ENCODE results near the gene CDH13. TPM values are rescaled to one million over a fixed set of nuclear protein-coding genes. Genes with fewer than 3 reads are reported as not detected.

CDH13 gene
- total and polyA plus RNA-seq, 2 donors (not counting 3 experiments of a cell fraction or from before 2014, with no cell fraction given), result 96.6 to 124 TPM

DNA sequence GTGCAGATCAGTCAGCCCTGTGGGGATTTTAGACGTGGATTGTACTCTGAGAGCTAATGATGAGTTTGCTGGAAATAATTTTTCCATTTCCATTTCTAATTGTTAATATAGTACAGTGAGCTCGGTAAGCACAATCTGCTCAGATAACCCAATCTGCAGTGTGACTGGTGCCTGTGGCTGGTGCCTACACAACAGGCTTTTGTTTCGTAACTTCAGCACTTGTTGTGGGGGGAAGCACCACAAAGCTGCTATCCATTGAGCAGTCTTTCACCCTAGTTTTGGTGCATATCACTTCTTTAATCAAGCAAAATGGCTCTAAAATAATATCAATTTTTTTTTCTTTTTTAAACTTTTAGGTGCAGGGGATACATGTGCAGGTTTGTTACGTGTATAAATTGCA is 646.1 kb downstream of the CDH13 start:
- no peak overlapping the region for H3K9ac ChIP-seq (replicated peaks; ENCODE audit: extremely low read depth, insufficient read depth, low read length)
- no peak for FAIRE-seq
- no peak overlapping the region for H2AFZ ChIP-seq (ENCODE audit: low read depth, low read length)
- no peaks in the 10 kb centered on the region for H4K20me1 ChIP-seq (replicated peaks; ENCODE audit: control insufficient read depth, extremely low read depth, insufficient read depth, low read length)
- no TSS peak for BruUV-seq (replicated peaks)
- CTCF ChIA-PET, result interaction anchor here (1.1 kb wide), 1 partner anchor 1010 kb away, joined by 3 read pairs; no protein-coding TSS in a partner anchor
- POLR2A ChIA-PET, result no interaction called here
- H3K4me3 ChIP-seq (replicated peaks in 1 of 3; ENCODE audit: insufficient read depth in 1 of 3, low read depth in 1 of 3, low read length in 3 of 3), result no peak overlapping the region
- no peak overlapping the region for H3K27ac ChIP-seq (ENCODE audit: insufficient read depth, low read depth, low read length)
- H3K79me2 ChIP-seq (ENCODE audit: control insufficient read depth, insufficient read depth, low read length), result no peaks in the 10 kb centered on the region
- H3K9me1 ChIP-seq (replicated peaks; ENCODE audit: control insufficient read depth, extremely low read depth, insufficient read depth, low read length), result no peaks in the 10 kb centered on the region
- DNase-seq (ENCODE audit: low read depth, low spot score), result no peak
- H3K36me3 ChIP-seq (ENCODE audit: control insufficient read depth in 2 of 2, extremely low read depth in 1 of 2, insufficient read depth in 2 of 2, low read length in 2 of 2), result no peaks in the 10 kb centered on the region
- H3K27me3 ChIP-seq (ENCODE audit: control insufficient read depth in 2 of 2, insufficient read depth in 2 of 2, low read length in 2 of 2), result no peaks in the 10 kb centered on the region
- dilution Hi-C loops (cut with MboI; ENCODE audit: extremely low pct_ligation_motif_present, low sequenced_read_pairs) (no loop called here), intact Hi-C loops (cut with micrococcal nuclease) (no loop called here)
- no peak overlapping the region for H3K4me2 ChIP-seq (ENCODE audit: insufficient read depth, low read length)
- no peaks in the 10 kb centered on the region for H3K4me1 ChIP-seq (ENCODE audit: control insufficient read depth, extremely low read depth, insufficient read depth, low read length)
- H3K9me3 ChIP-seq (replicated peaks; ENCODE audit: control insufficient read depth, insufficient read depth, low read length), result no peaks in the 10 kb centered on the region
- TF ChIP-seq JUN (IDR thresholded peaks at IDR 0.05; ENCODE audit: borderline replicate concordance, insufficient read depth, insufficient read length, low read depth) (no peak), EZH2 (IDR thresholded peaks at IDR 0.05; ENCODE audit: borderline replicate concordance, low read depth, low read length, severe bottlenecking) (no peak), FOS (IDR thresholded peaks at IDR 0.05; ENCODE audit: borderline replicate concordance, insufficient read depth, low read length) (no peak), POLR2AphosphoS5 (IDR thresholded peaks at IDR 0.05; ENCODE audit: insufficient read depth, low read depth, low read length) (no peak), GATA2 (IDR thresholded peaks at IDR 0.05; ENCODE audit: insufficient read depth, insufficient read length, low read depth, low read length) (no peak), MYC (IDR thresholded peaks at IDR 0.05; ENCODE audit: low read depth, low read length) (no peak), POLR2A (IDR thresholded peaks at IDR 0.05; ENCODE audit: low read depth, low read length) (no peak)
- TF ChIP-seq, protein P1, sequence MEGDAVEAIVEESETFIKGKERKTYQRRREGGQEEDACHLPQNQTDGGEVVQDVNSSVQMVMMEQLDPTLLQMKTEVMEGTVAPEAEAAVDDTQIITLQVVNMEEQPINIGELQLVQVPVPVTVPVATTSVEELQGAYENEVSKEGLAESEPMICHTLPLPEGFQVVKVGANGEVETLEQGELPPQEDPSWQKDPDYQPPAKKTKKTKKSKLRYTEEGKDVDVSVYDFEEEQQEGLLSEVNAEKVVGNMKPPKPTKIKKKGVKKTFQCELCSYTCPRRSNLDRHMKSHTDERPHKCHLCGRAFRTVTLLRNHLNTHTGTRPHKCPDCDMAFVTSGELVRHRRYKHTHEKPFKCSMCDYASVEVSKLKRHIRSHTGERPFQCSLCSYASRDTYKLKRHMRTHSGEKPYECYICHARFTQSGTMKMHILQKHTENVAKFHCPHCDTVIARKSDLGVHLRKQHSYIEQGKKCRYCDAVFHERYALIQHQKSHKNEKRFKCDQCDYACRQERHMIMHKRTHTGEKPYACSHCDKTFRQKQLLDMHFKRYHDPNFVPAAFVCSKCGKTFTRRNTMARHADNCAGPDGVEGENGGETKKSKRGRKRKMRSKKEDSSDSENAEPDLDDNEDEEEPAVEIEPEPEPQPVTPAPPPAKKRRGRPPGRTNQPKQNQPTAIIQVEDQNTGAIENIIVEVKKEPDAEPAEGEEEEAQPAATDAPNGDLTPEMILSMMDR (IDR thresholded peaks at IDR 0.05; ENCODE audit: extremely low read depth in 1 of 2, insufficient read depth in 1 of 2, low read depth in 1 of 2, low read length in 2 of 2), result no peak
- TF ChIP-seq, protein P2, sequence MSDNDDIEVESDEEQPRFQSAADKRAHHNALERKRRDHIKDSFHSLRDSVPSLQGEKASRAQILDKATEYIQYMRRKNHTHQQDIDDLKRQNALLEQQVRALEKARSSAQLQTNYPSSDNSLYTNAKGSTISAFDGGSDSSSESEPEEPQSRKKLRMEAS (IDR thresholded peaks at IDR 0.05; ENCODE audit: insufficient read depth, insufficient read length), result no peak

Data from endothelial cell of umbilical vein (primary cell).